Gastrocnemius medialis (tissue), 4 donors: ENCODE results near the gene TAF1D.

ENCODE experiments used
- CTCF ChIP-seq, 5 experiments: fragments of 450-650 bp in 3 of 5; fragments of 200-600 bp in 2 of 5; sonication (generic) in 2 of 5; IDR thresholded peaks in 4 of 5; conservative IDR thresholded peaks in 1 of 5; 1 replicate in 4 of 5; 2 replicates in 1 of 5; pipeline ENCODE4 v1.5.1; 2016 to 2019; ENCODE audit warnings: antibody characterized with exemption in 5 of 5, mild to moderate bottlenecking in 3 of 5, moderate library complexity in 3 of 5
- POLR2A ChIP-seq, 2 donors: fragments of 450-650 bp; IDR thresholded peaks; one replicate each; pipeline ENCODE4 v1.6.1; 2017; ENCODE audit warnings: antibody characterized with exemption in 2 of 2, mild to moderate bottlenecking in 2 of 2, moderate library complexity in 2 of 2

- no peak for TF ChIP-seq CTCF (IDR thresholded peaks at IDR 0.05 in 4 of 5, conservative IDR thresholded peaks at IDR 0.05 in 1 of 5)
- TF ChIP-seq POLR2A (IDR thresholded peaks at IDR 0.05): no peak
Observed at GRCh38 chr11:93728792-93729128, 12.5 kb downstream of the TAF1D start.
